Cardiac fibroblast (primary cell): ENCODE data around the gene TTC12.

Experiments
- DNase-seq, 2 donors: peaks; one replicate each; pipeline versions ENCODE4 v3.0.0 to v3.0.0-alpha.2; 2010; ENCODE audit warnings: low read depth in 2 of 2
- H3K4me3 ChIP-seq, 2 donors: replicated peaks in 1 of 2; 1 replicate in 1 of 2; 2 replicates in 1 of 2; pipeline ENCODE4 v1.5.1; 2011; ENCODE audit warnings: low read depth in 2 of 2, low read length in 2 of 2, mild to moderate bottlenecking in 2 of 2, moderate library complexity in 1 of 2
- TF ChIP-seq, protein P1 (sequence below): IDR thresholded peaks from one replicate; pipeline ENCODE4 v1.5.1; 2011; ENCODE audit warnings: low read depth, mild to moderate bottlenecking, low read length, inconsistent platforms

Gene TTC12

GRCh38 chr11:113338730-113339129 lies 24.3 kb downstream of the TTC12 start:
- TF ChIP-seq, protein P1, sequence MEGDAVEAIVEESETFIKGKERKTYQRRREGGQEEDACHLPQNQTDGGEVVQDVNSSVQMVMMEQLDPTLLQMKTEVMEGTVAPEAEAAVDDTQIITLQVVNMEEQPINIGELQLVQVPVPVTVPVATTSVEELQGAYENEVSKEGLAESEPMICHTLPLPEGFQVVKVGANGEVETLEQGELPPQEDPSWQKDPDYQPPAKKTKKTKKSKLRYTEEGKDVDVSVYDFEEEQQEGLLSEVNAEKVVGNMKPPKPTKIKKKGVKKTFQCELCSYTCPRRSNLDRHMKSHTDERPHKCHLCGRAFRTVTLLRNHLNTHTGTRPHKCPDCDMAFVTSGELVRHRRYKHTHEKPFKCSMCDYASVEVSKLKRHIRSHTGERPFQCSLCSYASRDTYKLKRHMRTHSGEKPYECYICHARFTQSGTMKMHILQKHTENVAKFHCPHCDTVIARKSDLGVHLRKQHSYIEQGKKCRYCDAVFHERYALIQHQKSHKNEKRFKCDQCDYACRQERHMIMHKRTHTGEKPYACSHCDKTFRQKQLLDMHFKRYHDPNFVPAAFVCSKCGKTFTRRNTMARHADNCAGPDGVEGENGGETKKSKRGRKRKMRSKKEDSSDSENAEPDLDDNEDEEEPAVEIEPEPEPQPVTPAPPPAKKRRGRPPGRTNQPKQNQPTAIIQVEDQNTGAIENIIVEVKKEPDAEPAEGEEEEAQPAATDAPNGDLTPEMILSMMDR, result no peak
- H3K4me3 ChIP-seq, result no peak overlapping the region
- DNase-seq, result no peak

GRCh38 chr11:113339929-113340589 lies 25.7 kb downstream of the TTC12 start:
- DNase-seq, result no peak
- TF ChIP-seq, protein P1, result no peak
- H3K4me3 ChIP-seq, result no peak overlapping the region

DNA sequence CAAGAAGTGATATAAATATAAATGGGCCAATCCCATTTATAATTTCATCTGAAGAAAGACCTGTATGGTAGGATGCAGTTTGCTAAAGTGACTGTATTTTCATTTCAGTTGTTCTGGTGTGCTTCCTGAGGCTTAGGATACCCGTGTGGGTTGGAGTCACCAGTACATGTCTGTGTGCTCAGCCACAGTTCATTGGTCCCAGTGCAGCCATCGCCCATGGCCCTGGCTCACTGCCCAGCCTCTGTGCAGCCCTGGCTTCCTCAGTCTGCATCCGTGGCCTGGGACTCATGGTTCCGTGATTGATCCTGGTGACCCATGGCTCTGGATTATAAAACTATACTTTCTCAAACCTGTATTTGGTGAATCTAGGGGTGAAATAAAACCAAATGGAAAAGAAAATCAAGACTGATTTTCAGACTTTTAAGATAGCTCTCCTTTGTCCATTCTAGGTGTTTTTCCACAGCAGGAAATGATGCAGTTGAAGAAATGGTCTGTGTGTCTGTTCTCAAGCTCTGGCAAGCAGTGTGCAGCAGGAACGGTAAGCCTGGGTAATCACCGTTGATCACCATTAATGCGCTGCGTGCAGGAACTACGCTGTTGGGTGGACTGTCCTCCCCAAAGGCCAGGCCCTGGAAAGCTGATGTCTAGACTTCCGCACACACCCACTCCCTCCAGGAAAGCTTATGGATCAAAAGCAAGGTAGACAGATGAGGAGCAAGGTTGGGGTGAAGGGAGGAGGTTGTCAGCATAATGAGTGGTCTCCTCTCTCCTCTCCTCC lies 27.2 kb downstream of the TTC12 start:
- TF ChIP-seq, protein P1, result no peak
- peak in 1 of 2 donors; percentile 1 for DNase-seq
- H3K4me3 ChIP-seq, result no peak overlapping the region

DNA sequence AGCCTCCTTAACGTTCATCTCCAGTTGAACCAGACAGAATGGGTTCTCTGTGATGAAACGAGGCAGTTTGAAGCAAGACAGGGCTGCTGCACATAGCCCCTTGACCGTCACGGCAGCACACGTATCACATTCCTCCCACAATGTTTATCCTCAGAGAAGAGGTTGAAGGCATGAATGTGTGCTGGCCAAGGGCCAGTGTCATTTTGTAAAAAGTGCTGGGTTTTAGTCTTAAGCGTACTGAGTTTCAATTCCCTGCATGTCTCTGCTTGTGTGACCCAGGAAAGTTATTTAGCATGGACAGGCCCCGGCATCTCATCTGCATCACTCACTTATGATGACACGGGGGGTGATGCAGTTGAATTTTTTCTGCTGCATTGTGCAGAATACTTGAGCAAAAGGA lies 31.6 kb downstream of the TTC12 start:
- H3K4me3 ChIP-seq, result no peak overlapping the region
- DNase-seq, result no peak
- TF ChIP-seq, protein P1, result no peak

- TF ChIP-seq, protein P1, result no peak
- DNase-seq, result no peak
- no peak overlapping the region for H3K4me3 ChIP-seq
These were observed 35.1 kb downstream of the TTC12 start for GRCh38 chr11:113349528-113349927.

- DNase-seq, result no peak
- TF ChIP-seq, protein P1, result no peak
These were observed 36.1 kb downstream of the TTC12 start for GRCh38 chr11:113350336-113351067.

More at GRCh38 chr11:113350336-113351067, 36.1 kb downstream of the TTC12 start:
- no peak overlapping the region for H3K4me3 ChIP-seq
